ENCODE results near the gene MAMSTR.
"Not testable (repeated sequence)": the region's sequence is repeated elsewhere in the genome, so short reads cannot be mapped to it uniquely, and the experiment has no call there.

Gene MAMSTR

GRCh38 chr19:48719263-48720171 is at the start of gene MAMSTR:
MAMSTR (minus strand) TSS chr19:48719725; CDS start chr19:48719031, 694 bp downstream.
- no peak for DNase-seq

DNA sequence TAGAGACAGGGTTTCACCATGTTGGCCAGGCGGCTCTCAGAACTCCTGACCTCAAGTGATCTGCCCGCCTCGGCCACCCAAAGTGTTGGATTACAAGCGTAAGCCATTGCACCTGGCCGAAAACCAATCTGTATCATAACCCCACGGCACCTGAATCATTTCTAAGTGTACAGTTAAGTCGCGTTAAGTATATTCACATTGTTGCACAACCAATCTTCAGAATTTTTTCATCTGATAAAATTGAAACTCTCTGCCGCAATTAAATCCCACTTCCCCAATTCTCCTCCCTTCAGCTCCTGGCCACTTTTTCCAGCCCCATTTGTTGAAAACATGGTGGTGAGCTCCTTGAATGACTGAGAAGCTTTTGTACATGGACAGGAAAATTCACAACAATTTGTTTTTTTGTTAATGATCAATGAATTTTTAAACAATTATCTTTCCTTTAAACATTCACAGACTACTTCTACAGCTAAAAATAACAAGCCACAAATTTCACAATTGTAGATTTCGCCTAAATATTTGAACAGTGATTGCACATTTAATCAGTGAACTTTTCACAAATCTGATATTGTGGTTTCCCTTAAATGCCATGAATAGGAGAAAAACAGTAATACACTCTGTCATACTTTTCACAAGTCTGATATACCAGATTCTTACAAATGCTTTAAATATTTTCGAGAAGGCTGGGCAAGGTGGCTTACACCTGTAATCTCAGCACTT is 49.6 kb upstream of the MAMSTR start:
- DNase-seq: no peak

GRCh38 chr19:48768171-48768753 is 48.7 kb upstream of the MAMSTR start:
- not testable (repeated sequence) for DNase-seq

GRCh38 chr19:48765816-48766215 is 46.3 kb upstream of the MAMSTR start:
- not testable (repeated sequence) for DNase-seq

DNA sequence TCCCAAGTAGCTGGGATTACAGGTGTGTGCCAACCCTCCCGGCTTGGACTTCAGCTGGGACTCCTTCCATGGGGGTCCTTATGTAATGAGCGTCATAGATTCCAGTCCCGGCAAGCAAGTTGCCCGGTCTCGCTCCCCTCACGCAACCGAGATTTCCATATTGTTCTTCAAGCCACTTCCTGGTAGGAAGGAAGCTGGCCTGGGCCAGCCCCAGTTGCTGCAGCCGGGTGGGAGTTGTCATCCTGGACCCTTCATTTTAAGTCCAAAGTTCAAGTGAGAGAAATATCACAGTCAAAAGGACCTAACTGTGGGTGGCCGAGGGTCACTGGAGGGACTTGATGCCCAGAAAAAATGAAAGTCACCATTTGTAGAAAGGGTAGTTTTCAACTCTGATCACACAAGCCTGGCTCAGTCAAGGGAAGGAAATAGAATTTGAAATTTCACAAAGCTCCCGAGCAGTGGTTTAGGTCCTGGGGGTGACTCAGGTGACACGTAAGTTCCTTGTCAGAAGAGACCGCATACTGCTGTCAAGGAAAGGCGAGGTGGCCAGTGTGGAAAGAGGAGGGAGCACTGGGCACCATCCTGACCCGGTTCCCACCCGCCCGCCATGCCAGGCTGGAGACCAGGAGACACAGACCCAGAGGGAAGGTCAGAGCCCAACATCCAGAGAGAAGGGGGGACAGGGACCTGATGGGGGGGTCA is 41.1 kb upstream of the MAMSTR start:
- no peak for DNase-seq

GRCh38 chr19:48757741-48758144 is 38.2 kb upstream of the MAMSTR start:
- no peak for DNase-seq

GRCh38 chr19:48757089-48757675 is 37.7 kb upstream of the MAMSTR start:
- DNase-seq: no peak

DNA sequence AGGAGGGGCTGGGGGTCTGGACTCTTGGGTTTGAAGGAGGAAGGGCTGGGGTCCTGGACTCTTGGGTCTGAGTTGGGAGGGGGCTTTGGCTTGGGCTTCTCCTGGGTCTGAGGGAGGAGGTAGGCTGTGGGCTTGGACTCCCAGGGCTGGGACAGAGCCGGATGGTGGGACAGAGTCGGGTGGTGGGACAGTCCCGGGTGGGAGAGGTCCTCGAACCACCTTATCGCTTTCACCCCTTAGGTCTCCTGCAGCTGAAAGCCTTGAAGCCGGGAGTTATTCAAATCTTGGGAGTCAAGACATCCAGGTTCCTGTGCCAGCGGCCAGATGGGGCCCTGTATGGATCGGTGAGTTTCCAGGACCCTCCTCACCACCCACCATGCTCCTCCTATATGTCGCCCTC is 37.2 kb upstream of the MAMSTR start:
- DNase-seq: no peak

DNA sequence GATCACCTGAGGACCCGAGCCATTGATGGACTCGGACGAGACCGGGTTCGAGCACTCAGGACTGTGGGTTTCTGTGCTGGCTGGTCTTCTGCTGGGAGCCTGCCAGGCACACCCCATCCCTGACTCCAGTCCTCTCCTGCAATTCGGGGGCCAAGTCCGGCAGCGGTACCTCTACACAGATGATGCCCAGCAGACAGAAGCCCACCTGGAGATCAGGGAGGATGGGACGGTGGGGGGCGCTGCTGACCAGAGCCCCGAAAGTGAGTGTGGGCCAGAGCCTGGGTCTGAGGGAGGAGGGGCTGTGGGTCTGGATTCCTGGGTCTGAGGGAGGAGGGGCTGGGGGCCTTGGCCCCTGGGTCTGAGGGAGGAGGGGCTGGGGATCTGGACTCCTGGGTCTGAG is 36.7 kb upstream of the MAMSTR start:
- no peak for DNase-seq

GRCh38 chr19:48755787-48756186 is 36.3 kb upstream of the MAMSTR start:
- no peak for DNase-seq

DNA sequence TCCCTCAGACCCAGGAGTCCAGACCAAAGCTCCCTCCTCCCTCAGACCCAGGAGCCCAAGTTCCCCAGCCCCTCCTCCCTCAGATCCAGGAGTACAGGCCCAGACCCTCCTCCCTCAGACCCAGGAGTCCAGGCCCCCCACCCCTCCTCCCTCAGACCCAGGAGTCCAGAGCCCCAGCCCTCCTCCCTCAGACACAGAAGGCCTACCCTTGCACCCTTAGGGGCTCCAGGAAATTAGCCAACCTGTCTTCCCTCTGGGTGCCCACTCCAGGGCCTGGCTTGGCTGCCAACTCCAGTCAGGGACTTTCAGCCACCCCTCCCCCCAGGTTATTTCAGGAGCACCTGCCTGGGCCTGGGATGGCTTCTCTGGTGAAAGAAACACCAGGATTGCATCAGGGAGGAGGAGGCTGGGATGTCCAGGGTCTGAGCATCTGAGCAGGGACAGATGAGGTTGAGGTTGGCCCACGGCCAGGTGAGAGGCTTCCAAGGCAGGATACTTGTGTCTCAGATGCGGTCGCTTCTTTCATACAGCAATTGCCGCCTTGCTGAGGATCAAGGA is 35.6 kb upstream of the MAMSTR start, which contains the start of gene FGF21:
FGF21 (plus strand) TSS at position 441 of the 558 bp plus-strand sequence. CDS start 713 bp downstream, outside the sequence.
- no peak for DNase-seq

GRCh38 chr19:48752496-48753365 is 33.2 kb upstream of the MAMSTR start, which contains the start of gene FUT1:
FUT1 (minus strand) TSS chr19:48752641; CDS start chr19:48751281, 1,360 bp downstream.
- DNase-seq: peak; percentile 22

GRCh38 chr19:48751845-48752495 is 32.4 kb upstream of the MAMSTR start:
- DNase-seq: no peak

- DNase-seq: no peak
Observed at GRCh38 chr19:48750771-48751504, 31.4 kb upstream of the MAMSTR start.

- no peak for DNase-seq
Observed at GRCh38 chr19:48750351-48750750, 30.8 kb upstream of the MAMSTR start.

DNA sequence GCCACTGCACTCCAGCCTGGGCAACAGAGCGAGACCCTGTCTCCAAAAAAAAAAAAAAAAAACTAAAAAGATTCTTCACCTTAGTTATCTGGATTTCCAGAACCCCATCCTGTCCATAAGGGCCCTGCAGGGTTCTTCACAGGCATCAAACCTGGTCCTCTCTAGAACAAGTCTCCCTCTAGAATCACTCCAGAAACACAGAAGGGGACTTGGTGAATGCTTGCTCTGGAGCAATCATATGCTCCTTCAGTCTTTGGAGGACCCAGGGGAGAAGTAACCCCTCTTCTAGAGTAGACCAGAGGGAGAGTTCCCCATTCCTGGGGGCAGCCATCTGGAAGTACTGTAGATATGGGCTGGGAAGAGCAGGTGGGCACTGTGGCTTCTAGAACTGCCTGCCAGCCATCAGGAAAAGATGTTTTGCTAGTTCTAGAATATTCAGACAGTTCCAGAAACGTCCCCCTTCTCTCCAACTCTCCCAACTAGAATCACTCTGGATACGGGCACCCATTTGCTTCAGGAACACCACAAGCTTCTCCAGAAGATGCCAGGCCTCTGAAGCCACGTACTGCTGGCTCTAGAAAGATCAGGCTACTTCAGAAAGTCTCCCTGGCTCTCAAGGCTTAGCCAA is 30.2 kb upstream of the MAMSTR start:
- DNase-seq: no peak

- peak; percentile 77 for DNase-seq
Observed at GRCh38 chr19:48746738-48747575, 27.4 kb upstream of the MAMSTR start, which contains the start of gene IZUMO1. IZUMO1 (minus strand) TSS chr19:48746909; CDS start chr19:48745859, 1,050 bp downstream.

DNA sequence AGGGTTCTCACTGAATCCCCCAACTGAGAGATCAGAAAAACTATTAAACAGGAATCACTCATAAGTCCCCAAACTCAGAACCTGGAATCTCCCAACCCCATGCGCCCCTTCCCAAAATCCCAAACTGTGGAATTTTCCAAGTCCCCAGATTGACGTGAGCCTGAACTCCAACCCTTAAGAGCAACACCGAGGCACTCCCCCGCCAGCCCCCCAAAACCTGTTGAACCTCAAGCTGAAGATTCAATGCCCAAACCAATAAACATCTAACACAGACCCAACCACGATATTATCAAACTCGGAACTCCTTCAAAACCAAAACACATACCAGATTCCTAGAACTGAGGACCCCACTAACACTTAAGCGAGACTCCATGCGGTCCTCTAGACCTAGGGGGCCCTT is 26.6 kb upstream of the MAMSTR start:
- DNase-seq: no peak
